Activated CD4-positive, alpha-beta T cell treated with anti-CD3 and anti-CD28 coated beads, Interleukin-2, amount 50 U/mL, for 24 hours (primary cell): Measurements from ENCODE around the gene MICAL2.

Experiments used
- DNase-seq, 2 donors: peaks; one replicate each; pipeline ENCODE4 v3.0.0-alpha.2; 2020; ENCODE audit warnings: low read depth in 1 of 2, low spot score in 1 of 2

Gene MICAL2

DNA sequence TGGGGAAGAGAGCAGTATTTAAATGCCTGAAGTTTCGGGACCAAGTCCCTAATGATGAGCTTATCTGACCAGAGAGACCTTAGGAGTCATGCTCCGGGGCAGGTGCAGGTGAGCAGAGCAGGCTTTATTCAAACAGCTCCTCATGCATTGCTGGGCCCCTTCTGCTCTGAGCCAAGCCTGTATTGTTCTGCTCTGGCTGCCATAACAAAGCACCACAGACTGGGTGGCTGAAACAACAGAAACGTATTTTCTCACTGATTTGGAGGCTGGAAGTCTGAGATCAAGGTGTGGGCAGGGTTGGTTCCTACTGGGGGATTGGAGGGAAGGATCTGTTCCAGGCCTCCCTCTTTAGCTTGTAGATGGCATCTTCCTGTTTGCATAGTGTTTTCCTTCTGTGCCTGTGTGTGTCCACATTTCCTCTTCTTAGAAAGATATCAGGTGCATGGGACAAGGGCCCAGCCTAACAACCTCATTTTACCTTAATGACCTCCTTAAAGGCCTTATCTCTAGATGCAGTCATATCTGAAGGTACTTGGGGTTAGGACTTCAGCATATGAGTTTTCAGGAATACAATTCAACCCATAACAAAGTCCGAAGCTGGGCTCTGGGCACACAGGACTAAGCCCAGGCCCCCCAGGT is 169.9 kb downstream of the MICAL2 start:
- DNase-seq = no peak

DNA sequence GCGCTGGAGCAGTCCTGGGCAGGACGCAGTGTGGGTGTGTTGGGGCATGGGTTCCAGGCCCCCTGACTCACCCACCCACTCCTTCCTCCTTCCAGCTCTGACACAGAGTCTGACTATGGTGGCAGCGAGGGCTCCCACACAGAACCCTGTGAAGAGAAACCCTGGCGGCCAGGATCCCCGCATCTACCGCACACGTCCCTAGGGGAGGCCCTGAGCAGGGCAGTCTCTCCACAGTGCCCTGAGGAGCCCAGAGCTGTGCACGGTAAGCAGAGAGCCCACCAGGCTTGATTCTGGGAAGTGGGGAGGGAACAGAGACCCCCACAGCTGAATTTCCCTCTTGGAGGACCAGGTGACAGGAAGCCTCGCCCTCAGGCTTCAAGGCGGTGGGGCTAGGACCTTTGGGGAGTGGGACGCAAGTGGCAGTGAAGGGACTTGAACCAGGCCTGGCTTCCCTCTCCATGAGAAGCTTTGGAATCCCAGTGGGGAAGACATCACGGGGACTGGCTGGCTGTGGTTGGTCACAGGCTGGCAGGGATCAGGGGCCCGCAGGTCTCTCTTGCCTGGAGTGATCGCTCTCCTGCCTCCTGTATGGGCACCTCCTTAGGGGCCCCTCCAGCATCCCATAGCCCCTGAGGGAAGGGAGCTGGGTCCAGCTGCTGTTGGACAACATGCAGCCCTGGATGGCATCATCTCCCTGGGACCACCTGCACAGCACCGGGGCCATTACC is 170.6 kb downstream of the MICAL2 start:
- peak in 1 of 2 donors; percentile 7 for DNase-seq

DNA sequence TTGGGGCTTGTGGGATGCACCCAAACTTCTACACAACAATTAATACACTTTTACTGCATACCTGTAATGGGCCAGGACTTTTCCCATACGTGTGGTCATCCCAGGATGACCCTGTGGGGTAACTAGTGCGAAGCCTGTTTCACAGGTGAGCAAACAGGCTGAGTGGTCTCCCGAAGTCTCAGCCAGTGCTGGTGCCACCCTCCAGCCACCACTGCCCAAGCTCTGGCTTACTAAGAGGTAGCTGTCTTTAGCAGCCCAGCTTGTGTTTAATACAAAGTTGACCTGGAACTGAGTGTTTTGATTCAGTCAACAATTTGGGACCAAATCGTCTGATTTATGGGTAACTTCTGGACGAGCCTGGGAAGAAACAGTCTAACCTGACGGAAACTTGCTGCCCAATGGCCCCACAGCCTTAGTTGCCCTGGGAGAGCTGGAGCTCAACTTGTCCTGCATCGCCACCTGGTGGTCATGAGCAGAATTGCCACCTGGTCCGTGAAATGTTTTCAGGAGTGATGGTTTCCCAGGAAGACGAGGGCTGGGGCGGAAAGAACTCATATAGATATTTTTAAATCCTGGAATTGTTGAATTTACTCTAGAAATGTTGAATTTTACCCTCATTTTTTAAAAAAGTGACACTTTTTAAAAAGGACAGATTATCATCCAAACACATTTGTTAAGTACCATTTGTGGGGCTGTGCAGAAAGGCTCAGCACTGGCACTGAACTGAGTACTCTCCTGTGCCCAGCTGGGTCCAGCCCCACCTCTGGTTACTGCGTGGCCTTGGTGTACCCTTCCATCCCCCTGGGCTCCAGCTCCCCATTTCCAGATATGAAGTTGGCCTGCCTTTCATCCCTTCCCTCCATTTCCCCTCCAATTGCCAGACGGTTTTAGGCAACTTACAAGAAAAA is 171.4 kb downstream of the MICAL2 start:
- DNase-seq = peak; percentile 68 to 81

DNA sequence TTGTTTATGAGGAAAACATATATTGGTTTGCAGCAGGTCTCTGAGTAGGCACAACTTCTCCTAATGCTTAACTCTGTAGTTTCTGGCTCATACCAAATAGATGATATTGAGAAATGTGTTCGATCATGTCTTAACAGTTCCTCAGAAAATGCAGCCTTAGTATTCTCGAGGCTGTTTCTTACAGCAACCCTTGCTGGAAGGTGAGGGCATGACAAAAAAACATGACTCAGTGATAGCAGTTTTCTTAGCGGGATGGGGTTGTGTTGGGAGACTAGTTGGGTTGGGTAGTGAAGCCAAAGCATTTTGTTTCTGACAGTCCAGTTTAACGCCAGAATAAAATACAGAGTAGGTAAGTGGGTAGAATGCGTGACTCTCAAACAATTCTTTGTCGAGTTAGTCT is 172.3 kb downstream of the MICAL2 start:
- no peak for DNase-seq

DNA sequence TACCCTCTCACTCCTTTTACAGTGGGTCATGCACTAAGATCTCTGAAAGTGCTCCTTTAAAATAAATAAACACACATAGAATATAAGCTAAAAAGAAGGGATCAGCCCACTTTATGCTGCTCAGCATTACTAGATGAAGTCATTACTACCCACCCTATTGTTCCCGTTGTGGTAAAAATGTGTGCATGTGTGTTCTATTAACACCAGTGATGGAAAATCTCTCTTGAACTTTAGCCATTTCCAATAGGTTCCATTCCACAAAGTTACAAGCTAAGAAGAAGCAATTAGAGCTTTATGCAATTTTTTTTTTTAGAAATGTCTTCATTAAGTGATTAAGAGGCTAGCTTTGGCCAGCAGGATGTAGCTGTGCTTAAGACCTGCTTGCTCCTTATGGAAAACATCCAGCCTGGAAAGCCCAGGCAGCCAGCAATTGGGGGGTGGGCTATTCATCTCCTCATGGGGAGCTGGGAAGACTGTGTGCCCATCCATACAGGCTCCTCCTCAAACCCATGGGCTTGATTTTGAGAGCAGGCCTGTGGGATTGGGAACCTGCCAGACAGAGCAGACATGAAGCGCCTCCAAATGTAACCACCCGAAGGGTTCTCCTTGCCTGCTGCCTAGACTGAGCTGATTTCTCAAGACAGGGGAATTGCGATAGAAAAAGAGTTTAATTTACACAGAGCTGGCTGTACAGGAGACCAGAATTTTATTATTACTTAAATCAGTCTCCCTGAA is 174.1 kb downstream of the MICAL2 start:
- DNase-seq = no peak

DNA sequence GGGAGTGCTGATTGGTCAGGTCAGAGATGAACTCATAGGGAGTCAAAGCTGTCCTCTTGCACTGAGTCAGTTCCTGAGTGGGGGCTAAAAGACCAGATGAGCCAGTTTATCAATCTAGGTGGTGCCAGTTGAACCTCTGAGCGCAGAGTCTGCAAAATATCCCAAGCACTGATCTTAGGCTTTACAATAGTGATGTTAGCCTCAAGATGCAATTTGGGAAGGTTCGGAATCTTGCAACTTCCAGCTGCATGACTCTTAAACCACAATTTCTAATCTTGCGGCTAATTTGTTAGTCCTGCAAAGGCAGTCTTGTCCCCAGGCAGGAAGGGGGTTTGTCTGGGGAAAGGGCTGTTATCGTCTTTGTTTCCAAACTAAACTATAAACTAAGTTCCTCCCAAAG is 174.7 kb downstream of the MICAL2 start:
- DNase-seq = no peak

DNA sequence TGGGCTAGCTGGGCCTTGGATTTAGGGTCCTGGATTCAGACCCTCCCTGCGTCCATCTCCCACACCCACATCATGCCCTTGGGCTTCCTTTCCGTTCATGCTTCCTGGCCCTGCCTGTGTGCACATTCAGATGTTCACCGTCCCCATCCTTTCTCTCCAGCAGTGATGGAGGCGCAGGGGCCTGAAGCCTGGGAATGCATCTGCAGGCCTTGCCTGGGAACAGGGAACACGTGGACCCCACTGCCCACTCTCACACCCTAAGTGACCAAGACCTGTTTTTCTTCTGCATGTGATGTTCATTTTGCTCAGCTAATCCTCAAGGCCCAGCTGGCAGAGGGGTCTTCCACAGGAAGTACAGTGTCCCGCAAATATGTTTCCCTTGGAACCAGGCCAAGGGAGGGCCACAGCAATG is 175.4 kb downstream of the MICAL2 start:
- no peak for DNase-seq

DNA sequence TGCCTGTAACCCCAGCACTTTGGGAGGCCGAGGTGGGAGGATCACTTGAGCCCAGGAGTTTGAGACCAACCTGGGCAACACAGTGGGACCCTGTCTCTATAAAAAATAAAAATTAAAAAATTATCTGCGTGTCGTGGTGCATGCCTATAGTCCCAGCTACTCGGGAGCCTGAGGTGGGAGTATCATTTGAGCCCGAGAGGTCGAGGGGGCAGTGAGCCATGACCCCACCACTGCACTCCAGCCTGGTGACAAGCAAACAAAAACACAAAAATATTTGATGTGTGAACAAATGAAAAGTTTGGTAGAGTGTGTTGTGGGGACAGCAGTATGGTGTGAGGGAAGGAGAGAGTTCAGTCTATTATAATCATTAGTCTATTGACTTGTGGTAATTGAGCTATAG is 176.2 kb downstream of the MICAL2 start:
- DNase-seq = no peak

DNA sequence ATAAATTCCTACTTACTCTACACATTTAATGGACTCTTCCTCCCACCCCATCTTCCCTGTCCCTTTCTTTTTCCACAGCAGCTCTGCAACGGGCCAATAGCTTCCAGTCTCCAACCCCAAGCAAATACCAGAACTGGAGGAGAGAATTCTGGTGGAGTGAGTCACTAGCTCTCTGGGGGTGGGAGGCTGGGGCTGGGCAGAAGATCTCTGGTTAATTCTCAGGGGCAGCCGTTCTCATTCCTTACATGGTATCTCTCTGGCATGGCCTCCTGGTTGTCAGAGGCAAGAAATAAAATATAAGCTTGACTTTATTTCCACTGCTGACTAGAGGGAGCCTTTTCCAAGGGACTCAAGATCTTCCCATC is 176.6 kb downstream of the MICAL2 start:
- no peak for DNase-seq

DNA sequence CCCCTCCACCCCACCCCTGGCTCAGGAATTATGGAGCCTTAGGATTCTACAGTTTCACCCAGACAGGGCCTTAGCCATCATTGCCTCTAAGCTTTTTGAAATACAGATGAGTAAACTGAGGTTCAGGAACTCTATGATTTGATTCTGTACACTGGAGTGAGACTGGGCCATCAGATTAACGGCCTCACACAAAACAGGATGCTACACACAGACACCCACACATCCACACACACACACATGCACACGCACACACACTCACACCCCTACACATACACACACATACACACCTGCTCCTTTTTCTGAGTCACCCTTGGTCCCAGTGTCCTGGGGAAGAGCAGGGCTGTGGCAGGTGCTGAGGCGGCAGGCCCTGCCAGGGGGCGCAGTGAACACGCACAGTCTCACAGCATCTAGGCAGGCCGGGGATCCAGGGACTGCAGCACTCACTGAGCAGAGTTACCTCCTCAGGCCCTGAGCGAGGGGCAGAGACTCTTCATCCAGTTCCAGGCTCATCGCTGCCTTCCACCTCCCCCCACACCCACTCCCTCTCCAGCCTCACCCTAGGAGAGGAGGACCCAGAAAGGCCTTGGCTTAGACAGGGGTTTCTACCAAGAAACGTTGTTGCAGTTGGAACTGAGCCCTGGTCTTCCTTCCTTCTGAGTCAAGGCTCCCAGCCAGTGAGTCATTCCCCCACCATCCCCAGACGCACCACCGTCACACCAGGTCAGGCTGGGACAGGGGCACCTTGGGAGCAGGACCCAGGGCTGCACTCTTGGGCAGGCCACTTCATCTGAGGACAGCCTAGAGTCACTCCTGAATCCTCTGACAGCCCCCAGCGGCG is 177.2 kb downstream of the MICAL2 start:
- no peak for DNase-seq

DNA sequence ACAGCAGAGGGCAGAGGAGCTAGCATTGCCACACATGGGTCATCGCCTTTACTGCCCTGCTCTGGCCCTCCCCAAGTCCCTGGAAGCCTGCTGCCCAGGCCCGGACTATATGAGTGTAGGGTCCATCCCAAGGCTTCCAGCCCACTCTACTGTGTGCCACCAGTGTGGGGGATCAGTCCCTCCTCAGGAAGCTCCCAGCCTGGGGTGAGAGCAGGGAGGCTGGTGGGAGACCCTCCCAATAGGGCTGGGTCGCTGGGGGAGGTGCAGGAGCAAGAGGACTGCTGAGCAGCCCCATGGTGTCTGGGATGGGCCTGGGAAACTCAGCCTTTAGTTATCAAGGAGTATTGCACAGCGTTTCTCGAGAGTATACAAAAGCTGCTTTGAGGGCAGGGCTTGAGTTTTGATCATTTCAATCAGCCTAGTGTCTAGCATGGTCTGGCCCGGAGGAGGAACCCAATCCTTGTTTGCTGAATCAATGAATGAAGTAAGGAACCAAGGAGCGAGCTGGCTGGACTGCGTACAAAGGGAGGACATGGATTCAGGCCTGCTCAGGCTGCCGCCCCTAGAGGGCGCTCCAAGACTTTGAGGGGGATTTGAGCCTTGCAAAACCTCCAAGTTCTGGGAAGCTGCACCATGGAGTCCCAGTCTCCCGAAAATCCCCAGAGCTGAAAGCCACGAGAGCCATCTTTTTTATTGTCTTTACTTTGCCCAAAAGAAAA is 178.0 kb downstream of the MICAL2 start:
- DNase-seq = peak in 1 of 2 donors; percentile 16

DNA sequence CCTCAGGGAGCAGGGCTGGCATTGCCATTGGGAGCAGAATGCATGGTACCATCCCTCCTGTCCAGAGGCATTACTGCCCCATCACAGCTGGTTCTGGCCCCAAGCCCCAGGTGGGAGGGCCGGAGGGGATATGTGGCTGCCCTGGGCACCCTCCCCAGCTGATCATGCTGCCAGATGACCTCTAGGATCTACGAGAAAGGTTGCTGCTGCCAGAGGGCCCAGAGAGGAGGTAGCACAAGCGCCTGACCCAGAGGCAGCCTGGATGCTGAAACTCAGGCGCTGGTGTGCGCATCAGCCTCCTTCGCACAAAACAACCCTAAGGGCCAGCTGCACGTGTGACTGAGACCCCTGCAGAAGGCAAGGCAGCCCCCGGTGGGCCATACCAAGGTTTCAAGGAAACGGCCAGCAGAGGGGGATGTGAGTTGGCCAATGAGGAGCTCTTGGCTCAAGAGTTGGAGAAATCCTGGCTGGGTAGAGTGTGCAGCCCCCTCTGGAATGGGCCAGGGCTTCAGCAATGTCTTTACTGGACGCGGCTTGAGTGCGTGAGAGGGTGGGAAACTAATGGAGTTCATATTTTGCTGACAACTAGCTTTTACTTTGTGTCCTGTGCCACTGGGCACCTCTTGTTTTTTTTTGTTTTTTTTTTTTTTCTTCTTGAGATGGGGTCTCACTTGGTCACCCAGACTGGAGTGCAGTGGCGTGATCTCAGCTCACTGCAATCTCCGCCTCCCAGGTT is 178.7 kb downstream of the MICAL2 start:
- DNase-seq = no peak

DNA sequence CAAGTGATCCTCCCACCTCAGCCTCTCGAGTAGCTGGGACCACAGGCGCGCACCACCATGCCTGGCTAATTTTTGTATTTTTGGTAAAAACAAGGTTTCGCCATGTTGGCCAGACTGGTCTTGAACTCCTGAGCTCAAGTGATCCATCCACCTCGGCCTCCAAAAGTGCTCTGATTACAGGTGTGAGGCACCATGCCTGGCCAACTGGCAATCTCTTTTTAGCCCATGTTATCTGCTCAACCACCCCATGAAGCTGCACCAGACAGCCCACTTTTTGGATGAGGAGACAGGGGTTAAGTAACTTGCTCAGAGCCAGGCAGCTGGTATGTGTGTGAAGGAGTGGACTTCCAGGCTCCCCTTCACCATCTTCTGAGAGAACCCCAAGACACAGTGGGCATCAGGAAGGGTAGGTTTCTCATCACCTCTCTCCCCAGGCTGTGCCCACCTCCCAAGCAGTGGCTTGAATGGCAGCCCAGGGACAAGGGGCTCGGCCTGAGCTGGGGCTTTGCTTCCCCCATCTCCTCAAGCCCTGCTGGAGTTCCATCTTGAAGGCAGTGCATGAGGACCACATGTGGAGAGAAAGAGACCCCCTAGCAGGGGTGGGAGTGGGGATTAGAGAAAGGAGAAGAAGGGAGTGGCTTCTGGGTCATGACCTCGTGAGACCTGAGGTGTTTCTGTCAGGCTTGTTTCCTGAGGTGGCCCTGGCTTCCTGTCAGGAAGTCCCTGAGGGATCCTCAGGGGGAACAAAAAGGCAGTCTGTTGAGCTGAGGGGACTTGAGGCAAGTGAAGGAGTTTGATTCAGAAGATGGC is 179.5 kb downstream of the MICAL2 start:
- no peak for DNase-seq

DNA sequence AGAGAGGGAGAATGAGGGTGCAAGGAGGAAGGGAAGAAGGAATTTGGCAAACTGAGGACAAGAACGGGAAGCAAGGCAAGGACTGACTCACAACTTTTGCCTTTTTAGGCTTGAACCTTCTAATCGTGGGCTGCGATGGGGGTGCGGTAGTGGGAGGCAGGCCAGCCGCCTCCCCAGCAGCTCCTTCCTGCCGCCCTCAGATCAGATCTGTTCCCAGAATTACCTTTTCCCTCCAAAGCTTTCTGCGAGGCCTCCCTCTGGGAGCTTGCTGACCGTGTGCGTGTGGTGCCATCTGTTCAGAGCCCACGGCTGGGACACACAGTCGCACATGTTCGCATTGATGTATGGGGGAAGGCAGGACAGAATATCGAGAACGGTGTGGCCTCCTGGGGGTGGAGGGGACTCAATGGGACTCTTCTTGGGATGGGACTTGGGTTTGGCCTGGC is 180.1 kb downstream of the MICAL2 start:
- DNase-seq = no peak

DNA sequence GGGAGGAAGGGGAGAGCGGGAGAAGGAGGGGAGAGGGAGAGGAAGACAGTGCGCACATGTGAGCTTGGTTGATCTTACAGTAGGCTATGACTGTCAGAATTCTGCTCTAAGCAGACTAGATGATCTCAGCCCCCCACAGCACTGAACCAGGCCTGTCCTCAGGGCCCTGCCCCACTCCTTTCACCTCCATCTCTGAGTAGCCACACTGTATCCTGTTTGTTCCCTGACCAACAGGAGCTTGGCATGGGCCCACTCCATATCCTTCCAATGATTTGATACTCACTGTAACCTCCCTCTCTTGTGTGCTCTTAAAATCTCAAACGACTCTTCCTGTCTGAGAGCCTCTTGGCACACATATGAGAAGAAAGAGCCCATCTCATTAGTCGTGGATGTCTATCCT is 180.9 kb downstream of the MICAL2 start:
- DNase-seq = no peak

DNA sequence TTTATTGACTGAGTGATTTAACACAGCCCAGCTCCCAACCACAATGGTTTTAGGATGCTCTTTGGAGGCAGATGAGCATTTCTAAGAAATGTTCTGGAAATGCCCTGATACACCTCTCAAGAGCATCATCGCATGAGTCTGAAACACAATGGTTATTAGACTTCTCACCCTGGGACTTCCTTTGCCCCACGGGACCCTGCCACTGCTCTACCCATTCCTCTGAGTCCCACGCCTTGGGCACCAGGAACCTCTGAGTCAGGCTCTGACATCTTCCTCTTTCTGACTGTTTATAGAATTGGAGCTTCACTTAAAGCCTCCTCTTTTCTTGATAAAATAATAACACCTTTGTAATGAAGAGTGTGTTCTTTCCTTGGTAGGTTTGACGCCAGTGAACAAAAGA is 181.4 kb downstream of the MICAL2 start:
- no peak for DNase-seq

DNA sequence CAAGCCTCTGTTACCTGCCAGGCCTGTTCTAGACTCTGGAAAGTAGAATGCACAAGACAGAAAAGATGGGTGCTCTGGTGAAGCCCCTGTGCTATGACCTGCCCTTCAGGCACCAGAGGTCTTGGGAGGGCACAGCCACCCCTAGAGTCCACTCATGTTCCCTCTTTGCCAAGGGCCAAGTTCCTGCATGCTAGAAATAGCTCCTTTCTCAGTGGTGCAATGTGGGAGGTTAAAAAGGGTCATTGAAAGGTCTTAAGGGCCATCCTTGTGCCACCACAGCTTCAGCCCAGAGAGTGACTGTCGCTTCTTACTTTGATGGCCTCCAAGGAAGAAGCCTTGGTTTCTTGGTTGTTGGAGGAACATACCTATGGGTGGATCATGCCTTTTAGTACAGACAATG is 182.4 kb downstream of the MICAL2 start:
- DNase-seq = no peak

DNA sequence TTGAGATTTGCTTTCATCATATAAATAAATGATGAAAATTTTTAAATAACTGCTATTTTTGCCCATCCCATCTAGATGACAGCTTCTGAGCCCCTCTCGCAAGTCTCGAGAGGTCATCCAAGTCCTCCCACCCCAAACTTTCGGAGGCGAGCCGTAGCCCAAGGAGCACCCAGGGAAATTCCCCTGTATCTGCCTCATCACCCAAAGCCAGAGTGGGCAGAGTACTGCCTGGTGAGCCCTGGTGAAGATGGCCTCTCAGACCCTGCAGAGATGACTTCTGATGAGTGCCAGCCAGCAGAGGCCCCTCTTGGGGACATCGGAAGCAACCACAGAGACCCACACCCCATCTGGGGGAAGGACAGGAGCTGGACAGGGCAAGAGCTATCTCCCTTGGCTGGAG is 183.1 kb downstream of the MICAL2 start:
- DNase-seq = no peak
